Measurements from ENCODE around the gene GFRA1. TPM values are rescaled to one million over a fixed set of nuclear protein-coding genes. Genes with fewer than 3 reads are reported as not detected.
A peak's percentile ranks its signal among the peaks of the same experiment; 100 is the strongest.
"Not testable (repeated sequence)": the region's sequence is repeated elsewhere in the genome, so short reads cannot be mapped to it uniquely, and the experiment has no call there.

The GFRA1 gene
- total and polyA plus RNA-seq, 8 donors = 0.29 to 83.2 (median 4.6) TPM

- Histone ChIP-seq H3K4me3 (no peak overlapping the region), H3K36me3 (no peaks in the 10 kb centered on the region), H3K9me3 (no peaks in the 10 kb centered on the region), H3K27me3 (no peaks in the 10 kb centered on the region), H3K4me1 (no peaks in the 10 kb centered on the region), H3K27ac (no peak overlapping the region)
- DNase-seq = no peak
- TF ChIP-seq POLR2A (IDR thresholded peaks at IDR 0.05) = no peak
- no peak for TF ChIP-seq EP300 (IDR thresholded peaks at IDR 0.05)
- TF ChIP-seq POLR2AphosphoS5 (IDR thresholded peaks at IDR 0.05) = no peak
- no peak for TF ChIP-seq CTCF (IDR thresholded peaks at IDR 0.05)
- intact Hi-C loops (cut with DNase I; ENCODE audit: low total_unique reads) = no loop called here
- 85 to 91% (median 87%) methylated on average over 4 of the region's 4 CpGs for WGBS, 5 donors
These were observed 231.1 kb downstream of the GFRA1 start for GRCh38 chr10:116041948-116042347.

- Histone ChIP-seq H3K36me3 (no peaks in the 10 kb centered on the region), H3K4me3 (no peak overlapping the region), H3K4me1 (no peaks in the 10 kb centered on the region), H3K27me3 (no peaks in the 10 kb centered on the region), H3K27ac (no peak overlapping the region), H3K9me3 (no peaks in the 10 kb centered on the region)
- TF ChIP-seq CTCF (IDR thresholded peaks at IDR 0.05) (no peak), POLR2A (IDR thresholded peaks at IDR 0.05) (no peak), POLR2AphosphoS5 (IDR thresholded peaks at IDR 0.05) (no peak), EP300 (IDR thresholded peaks at IDR 0.05) (no peak)
- WGBS, 5 donors = 90 to 93% (median 92%) methylated on average over 6 of the region's 6 CpGs
- no peak for DNase-seq
- intact Hi-C loops (cut with DNase I; ENCODE audit: low total_unique reads) = no loop called here
These were observed 233.4 kb downstream of the GFRA1 start for GRCh38 chr10:116039612-116040011.

GRCh38 chr10:116038259-116038658 lies 234.7 kb downstream of the GFRA1 start:
- H3K4me3 ChIP-seq = no peak overlapping the region
- intact Hi-C loops (cut with DNase I; ENCODE audit: low total_unique reads) = no loop called here
- H3K27ac ChIP-seq = no peak overlapping the region
- H3K4me1 ChIP-seq = no peaks in the 10 kb centered on the region
- WGBS, 5 donors = 46 to 59% (median 51%) methylated on average over 3 of the region's 3 CpGs
- peak in 1 of 2 donors; percentile 20 for DNase-seq
- no peaks in the 10 kb centered on the region for H3K27me3 ChIP-seq
- no peaks in the 10 kb centered on the region for H3K36me3 ChIP-seq
- TF ChIP-seq CTCF (IDR thresholded peaks at IDR 0.05) = no peak
- TF ChIP-seq POLR2AphosphoS5 (IDR thresholded peaks at IDR 0.05) = peak in 2 of 3 donors; percentile 16 to 47
- no peak for TF ChIP-seq POLR2A (IDR thresholded peaks at IDR 0.05)
- TF ChIP-seq EP300 (IDR thresholded peaks at IDR 0.05) = no peak
- peaks cover 0 to 1% (median 0%) of the 10 kb centered on the region in 4 donors for H3K9me3 ChIP-seq

GRCh38 chr10:116035406-116035805 lies 237.6 kb downstream of the GFRA1 start:
- H3K27me3 ChIP-seq; DNase-seq; H3K9me3 ChIP-seq; intact Hi-C loops (cut with DNase I; ENCODE audit: low total_unique reads); H3K4me3 ChIP-seq; H3K36me3 ChIP-seq; H3K4me1 ChIP-seq; H3K27ac ChIP-seq: not testable (repeated sequence)

- DNase-seq = no peak
- Histone ChIP-seq H3K27ac (no peak overlapping the region), H3K4me3 (no peak overlapping the region), H3K27me3 (no peaks in the 10 kb centered on the region), H3K4me1 (no peaks in the 10 kb centered on the region), H3K9me3 (peaks cover 0 to 6% (median 2%) of the 10 kb centered on the region in 4 donors), H3K36me3 (no peaks in the 10 kb centered on the region)
- intact Hi-C loops (cut with DNase I; ENCODE audit: low total_unique reads) = no loop called here
- 65 to 87% (median 67%) methylated on average over 3 of the region's 3 CpGs for WGBS, 5 donors
- no peak for TF ChIP-seq CTCF (IDR thresholded peaks at IDR 0.05)
- TF ChIP-seq POLR2AphosphoS5 (IDR thresholded peaks at IDR 0.05) = no peak
- TF ChIP-seq EP300 (IDR thresholded peaks at IDR 0.05) = no peak
- TF ChIP-seq POLR2A (IDR thresholded peaks at IDR 0.05) = no peak
These were observed 242.4 kb downstream of the GFRA1 start for GRCh38 chr10:116030576-116030975.
